Esophagus squamous epithelium (tissue), 5 donors: ENCODE measurements around the gene CST9. TPM values are rescaled to one million over a fixed set of nuclear protein-coding genes. Genes with fewer than 3 reads are reported as not detected.
A peak's percentile ranks its signal among the peaks of the same experiment; 100 is the strongest.

Experiments used
- DNase-seq: peaks from one replicate; lab custom pipeline; 2025; lab: John Stamatoyannopoulos, UW
- H3K27ac ChIP-seq, 4 donors: fragments of 200-600 bp; sonication (generic); one replicate each; pipeline ENCODE4 v1.5.1; 2016 to 2019; ENCODE audit warnings: mild to moderate bottlenecking in 1 of 4
- H3K27me3 ChIP-seq, 4 donors: fragments of 200-600 bp; sonication (generic); 1 replicate in 3 of 4; 2 replicates in 1 of 4; pipeline versions ENCODE4 v1.5.1 to v1.6.0; 2017 to 2021; ENCODE audit warnings: antibody characterized with exemption in 1 of 4
- H3K36me3 ChIP-seq, 3 donors: fragments of 200-600 bp; sonication (generic); one replicate each; pipeline ENCODE4 v1.5.1; 2016 to 2019
- H3K4me1 ChIP-seq, 3 donors: fragments of 200-600 bp; sonication (generic); one replicate each; pipeline ENCODE4 v1.5.1; 2017 to 2019
- H3K4me3 ChIP-seq, 4 donors: fragments of 200-600 bp; sonication (generic); 1 replicate in 3 of 4; 2 replicates in 1 of 4; pipeline ENCODE4 v1.5.1; 2016 to 2019; ENCODE audit warnings: mild to moderate bottlenecking in 2 of 4, moderate library complexity in 1 of 4
- H3K9me3 ChIP-seq, 3 donors: fragments of 200-600 bp; sonication (generic); one replicate each; pipeline ENCODE4 v1.5.1; 2016 to 2019
- CTCF ChIP-seq, 6 experiments: fragments of 450-650 bp in 4 of 6; fragments of 200-600 bp in 2 of 6; sonication (generic) in 2 of 6; IDR thresholded peaks; one replicate each; pipeline ENCODE4 v1.5.1; 2016 to 2019; ENCODE audit warnings: antibody characterized with exemption in 6 of 6, mild to moderate bottlenecking in 4 of 6, moderate library complexity in 4 of 6
- POLR2A ChIP-seq, 4 donors: fragments of 450-650 bp; IDR thresholded peaks; one replicate each; pipeline ENCODE4 v1.6.1; 2017; ENCODE audit warnings: antibody characterized with exemption in 4 of 4, mild to moderate bottlenecking in 4 of 4, moderate library complexity in 3 of 4
- WGBS, 2 donors: methylation state at CpG; one replicate each; pipeline ENCODE4 v1.1.5; 2018; 5-methylcytosine and 5-hydroxymethylcytosine counted together
- intact Hi-C: fragments of 100-400 bp; cut with DNase I; formaldehyde crosslinking; loops from one replicate; pipeline ENCODE4 v1.15.0; 2022
- total RNA-seq, 4 donors: library from RNA; depleted of rRNA; stranded (reverse); fragments of >200 nt; gene quantifications; one replicate each; pipeline ENCODE4 v1.1.0, GENCODE V29; 2016
- donor health status: DM: yes; HTN: yes; CAD: no.

The CST9 gene
- total RNA-seq, 4 donors from 2014 or later, result not detected

GRCh38 chr20:23612396-23612795 is 6.7 kb upstream of the CST9 start:
- Histone ChIP-seq H3K27ac (peak overlapping the region in 3 of 4 donors; percentile 60 to 71 (median 62)), H3K4me3 (no peak overlapping the region), H3K27me3 (no peaks in the 10 kb centered on the region), H3K36me3 (no peaks in the 10 kb centered on the region), H3K9me3 (no peaks in the 10 kb centered on the region), H3K4me1 (peaks cover 0 to 27% (median 11%) of the 10 kb centered on the region in 3 donors)
- WGBS, 2 donors, result 45 to 60% methylated on average over 2 of the region's 2 CpGs
- intact Hi-C loops, result no loop called here
- DNase-seq, result no peak
- TF ChIP-seq CTCF (IDR thresholded peaks at IDR 0.05), result no peak
- TF ChIP-seq POLR2A (IDR thresholded peaks at IDR 0.05), result no peak

DNA sequence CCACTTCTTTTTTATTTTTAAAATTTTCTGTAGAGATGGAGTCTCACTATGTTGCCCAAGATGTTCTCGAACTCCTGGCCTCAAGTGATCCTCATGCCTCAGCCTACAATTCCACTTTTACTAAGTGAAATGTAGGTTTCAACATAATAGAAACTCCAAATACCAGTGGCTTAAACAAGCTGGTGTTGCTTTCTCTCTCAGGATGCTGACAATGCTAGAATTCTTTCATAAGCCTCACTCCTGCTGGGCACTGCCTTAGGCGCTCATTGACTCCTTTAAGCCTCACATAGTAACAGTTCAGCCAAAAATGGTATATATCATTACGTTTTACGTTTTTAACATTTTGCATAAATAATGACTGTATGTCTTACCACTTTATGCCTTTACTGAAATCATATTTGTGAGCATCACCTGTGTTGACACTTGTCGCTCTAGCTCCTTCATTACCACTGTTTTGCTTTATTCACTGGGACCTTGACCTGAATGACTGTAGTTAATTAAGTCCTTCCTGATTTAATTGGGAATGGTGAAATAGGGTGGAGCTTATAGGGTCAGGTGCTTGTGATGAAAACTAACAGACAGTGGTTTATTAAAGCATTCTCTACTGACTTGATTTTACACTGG is 3.9 kb upstream of the CST9 start:
- 79 to 88% methylated on average over 5 of the region's 5 CpGs for WGBS, 2 donors
- Histone ChIP-seq H3K4me3 (no peak overlapping the region), H3K27ac (no peak overlapping the region), H3K36me3 (no peaks in the 10 kb centered on the region), H3K9me3 (no peaks in the 10 kb centered on the region), H3K27me3 (no peaks in the 10 kb centered on the region), H3K4me1 (peaks cover 0 to 41% (median 14%) of the 10 kb centered on the region in 3 donors)
- no peak for DNase-seq
- TF ChIP-seq POLR2A (IDR thresholded peaks at IDR 0.05), result no peak
- no peak for TF ChIP-seq CTCF (IDR thresholded peaks at IDR 0.05)
- intact Hi-C loops, result loop anchor here (5.0 kb wide), 1 partner anchor 167 kb away; no protein-coding TSS in a partner anchor

- Histone ChIP-seq H3K36me3 (no peaks in the 10 kb centered on the region), H3K9me3 (no peaks in the 10 kb centered on the region), H3K27ac (no peak overlapping the region), H3K4me3 (no peak overlapping the region), H3K27me3 (no peaks in the 10 kb centered on the region), H3K4me1 (peaks cover 0 to 31% (median 5%) of the 10 kb centered on the region in 3 donors)
- intact Hi-C loops, result loop anchor here (5.0 kb wide), 1 partner anchor 166 kb away; no protein-coding TSS in a partner anchor
- 79 to 80% methylated on average over 9 to 13 of the region's 18 CpGs for WGBS, 2 donors
- no peak for TF ChIP-seq POLR2A (IDR thresholded peaks at IDR 0.05)
- TF ChIP-seq CTCF (IDR thresholded peaks at IDR 0.05), result no peak
- DNase-seq, result no peak
These were observed 2.6 kb upstream of the CST9 start for GRCh38 chr20:23608251-23608846.

- Histone ChIP-seq H3K9me3 (no peaks in the 10 kb centered on the region), H3K36me3 (no peaks in the 10 kb centered on the region), H3K27ac (no peak overlapping the region), H3K27me3 (no peaks in the 10 kb centered on the region), H3K4me1 (peaks cover 0 to 24% (median 3%) of the 10 kb centered on the region in 3 donors), H3K4me3 (no peak overlapping the region)
- 89 to 91% methylated on average over 8 to 12 of the region's 14 CpGs for WGBS, 2 donors
- no peak for DNase-seq
- no peak for TF ChIP-seq POLR2A (IDR thresholded peaks at IDR 0.05)
- TF ChIP-seq CTCF (IDR thresholded peaks at IDR 0.05), result no peak
- intact Hi-C loops, result loop anchor here (5.0 kb wide), 1 partner anchor 165 kb away; no protein-coding TSS in a partner anchor
These were observed 2.0 kb upstream of the CST9 start for GRCh38 chr20:23607497-23608245.
